Measurements from ENCODE around the gene NEUROD2.

DNA sequence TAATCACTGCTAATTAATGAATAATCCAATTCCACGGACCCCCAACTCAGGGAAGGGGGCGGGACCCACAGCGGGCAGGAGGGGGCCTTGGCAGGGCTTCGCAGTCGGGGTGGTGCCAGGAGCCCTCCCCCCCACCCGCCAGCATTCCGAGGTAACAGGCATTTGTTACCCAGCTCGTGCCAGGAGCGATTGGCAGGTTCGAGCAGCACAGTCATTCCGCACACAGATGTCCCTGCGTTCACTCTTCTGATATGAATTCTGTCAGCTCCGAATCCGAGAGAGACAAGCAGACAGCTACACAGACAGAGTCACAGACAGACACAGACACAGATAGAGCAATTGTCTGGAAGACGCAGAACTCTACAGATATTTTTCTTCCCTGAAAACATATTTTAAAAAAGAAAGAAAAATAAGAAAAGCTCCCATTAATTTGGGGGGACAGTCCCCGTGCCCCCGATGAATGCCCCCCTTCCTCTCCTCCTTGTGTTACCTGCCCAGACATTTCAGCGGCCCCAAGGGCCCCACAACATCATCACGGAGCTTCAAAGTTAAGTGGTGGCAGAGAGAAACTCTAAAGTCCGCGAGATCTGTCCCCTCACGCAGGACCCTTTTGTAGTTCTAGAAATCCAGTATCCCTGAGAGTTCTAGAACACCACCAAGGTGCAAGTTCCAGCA is 10.2 kb downstream of the NEUROD2 start:
- TF ChIP-seq, protein P1, sequence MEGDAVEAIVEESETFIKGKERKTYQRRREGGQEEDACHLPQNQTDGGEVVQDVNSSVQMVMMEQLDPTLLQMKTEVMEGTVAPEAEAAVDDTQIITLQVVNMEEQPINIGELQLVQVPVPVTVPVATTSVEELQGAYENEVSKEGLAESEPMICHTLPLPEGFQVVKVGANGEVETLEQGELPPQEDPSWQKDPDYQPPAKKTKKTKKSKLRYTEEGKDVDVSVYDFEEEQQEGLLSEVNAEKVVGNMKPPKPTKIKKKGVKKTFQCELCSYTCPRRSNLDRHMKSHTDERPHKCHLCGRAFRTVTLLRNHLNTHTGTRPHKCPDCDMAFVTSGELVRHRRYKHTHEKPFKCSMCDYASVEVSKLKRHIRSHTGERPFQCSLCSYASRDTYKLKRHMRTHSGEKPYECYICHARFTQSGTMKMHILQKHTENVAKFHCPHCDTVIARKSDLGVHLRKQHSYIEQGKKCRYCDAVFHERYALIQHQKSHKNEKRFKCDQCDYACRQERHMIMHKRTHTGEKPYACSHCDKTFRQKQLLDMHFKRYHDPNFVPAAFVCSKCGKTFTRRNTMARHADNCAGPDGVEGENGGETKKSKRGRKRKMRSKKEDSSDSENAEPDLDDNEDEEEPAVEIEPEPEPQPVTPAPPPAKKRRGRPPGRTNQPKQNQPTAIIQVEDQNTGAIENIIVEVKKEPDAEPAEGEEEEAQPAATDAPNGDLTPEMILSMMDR (IDR thresholded peaks at IDR 0.05): no peak
- TF ChIP-seq POLR2A (IDR thresholded peaks at IDR 0.05): no peak

Measured in thyroid gland (tissue), 4 donors.